H9 (cell line): ENCODE data around the gene MGAT4A. TPM values are rescaled to one million over a fixed set of nuclear protein-coding genes. Genes with fewer than 3 reads are reported as not detected.

Source experiments
- DNase-seq: peaks from one replicate; pipeline ENCODE4 v3.0.0-alpha.2; 2017
- H2AFZ ChIP-seq: one replicate; pipeline ENCODE4 v1.6.1; 2013; ENCODE audit warnings: mild to moderate bottlenecking, low read length, control low read depth, moderate library complexity
- H2AK5ac ChIP-seq: 2 replicates; pipeline ENCODE4 v1.6.1; 2013; ENCODE audit warnings: low read length, control low read depth, mixed read lengths; ENCODE audit not compliant: insufficient read length
- H2BK120ac ChIP-seq: one replicate; pipeline ENCODE4 v1.6.1; 2013; ENCODE audit warnings: low read depth, mild to moderate bottlenecking, low read length, control low read depth, inconsistent platforms; ENCODE audit not compliant: poor library complexity, severe bottlenecking
- H2BK12ac ChIP-seq: 2 replicates; pipeline ENCODE4 v1.6.1; 2013; ENCODE audit warnings: low read length, control low read depth, mixed read lengths, low read depth; ENCODE audit not compliant: insufficient read length
- H2BK15ac ChIP-seq: 2 replicates; pipeline ENCODE4 v1.6.1; 2013; ENCODE audit warnings: low read depth, low read length, control low read depth
- H2BK20ac ChIP-seq: one replicate; pipeline ENCODE4 v1.6.1; 2013; ENCODE audit warnings: low read depth, mild to moderate bottlenecking, low read length, control low read depth, inconsistent platforms; ENCODE audit not compliant: poor library complexity, severe bottlenecking
- H2BK5ac ChIP-seq: 2 replicates; pipeline ENCODE4 v1.6.1; 2013; ENCODE audit warnings: low read length, control low read depth, mixed read lengths; ENCODE audit not compliant: insufficient read length
- H3K14ac ChIP-seq: 2 replicates; pipeline ENCODE4 v1.6.1; 2013; ENCODE audit warnings: low read length, control low read depth; ENCODE audit not compliant: insufficient read depth
- H3K18ac ChIP-seq: 2 replicates; pipeline ENCODE4 v1.6.1; 2013; ENCODE audit warnings: low read depth, mild to moderate bottlenecking, mixed read lengths, low read length, control low read depth; ENCODE audit not compliant: insufficient read length
- H3K23ac ChIP-seq: 2 replicates; pipeline ENCODE4 v1.6.1; 2013; ENCODE audit warnings: low read length, control low read depth, mixed read lengths, low read depth; ENCODE audit not compliant: insufficient read length
- H3K23me2 ChIP-seq: 2 replicates; pipeline ENCODE4 v1.6.1; 2013; ENCODE audit warnings: low read depth, mild to moderate bottlenecking, mixed read lengths, low read length, control low read depth; ENCODE audit not compliant: insufficient read length, poor library complexity, severe bottlenecking
- H3K27ac ChIP-seq: 2 replicates; pipeline ENCODE4 v1.5.1; 2013; ENCODE audit warnings: low read length, control low read depth, mixed read lengths, low read depth; ENCODE audit not compliant: insufficient read length
- H3K27me3 ChIP-seq: 2 replicates; pipeline ENCODE4 v1.6.1; 2013; ENCODE audit warnings: low read length, control low read depth, inconsistent platforms; ENCODE audit not compliant: insufficient read depth
- H3K4ac ChIP-seq: 2 replicates; pipeline ENCODE4 v1.6.1; 2013; ENCODE audit warnings: low read depth, mild to moderate bottlenecking, control low read depth, inconsistent platforms, low read length, moderate library complexity
- H3K4me1 ChIP-seq: 2 replicates; pipeline ENCODE4 v1.6.1; 2013; ENCODE audit warnings: low read length, control low read depth, inconsistent platforms; ENCODE audit not compliant: insufficient read depth
- H3K4me2 ChIP-seq: 2 replicates; pipeline ENCODE4 v1.6.1; 2013; ENCODE audit warnings: low read length, control low read depth, mixed read lengths; ENCODE audit not compliant: insufficient read length, insufficient read depth
- H3K56ac ChIP-seq: 2 replicates; pipeline ENCODE4 v1.6.1; 2013; ENCODE audit warnings: low read depth, mild to moderate bottlenecking, mixed read lengths, low read length, control low read depth; ENCODE audit not compliant: insufficient read length
- H3K79me1 ChIP-seq: 2 replicates; pipeline ENCODE4 v1.6.1; 2013; ENCODE audit warnings: low read depth, mild to moderate bottlenecking, moderate library complexity, low read length, control low read depth, inconsistent platforms; ENCODE audit not compliant: insufficient read depth, poor library complexity, severe bottlenecking
- H3K79me2 ChIP-seq: 2 replicates; pipeline ENCODE4 v1.6.1; 2013; ENCODE audit warnings: low read length, control low read depth, inconsistent platforms; ENCODE audit not compliant: insufficient read depth
- H3K9ac ChIP-seq: 2 replicates; pipeline ENCODE4 v1.6.1; 2013; ENCODE audit warnings: low read length, control low read depth, mixed read lengths; ENCODE audit not compliant: insufficient read length; ENCODE audit errors: extremely low read depth
- H3K9me3 ChIP-seq: one replicate; pipeline ENCODE4 v1.6.1; 2013; ENCODE audit warnings: low read depth, low read length, inconsistent platforms; ENCODE audit not compliant: control insufficient read depth
- H3T11ph ChIP-seq: one replicate; pipeline ENCODE4 v1.6.1; 2013; ENCODE audit warnings: mild to moderate bottlenecking, low read length, control low read depth, inconsistent platforms
- H4K20me1 ChIP-seq: one replicate; pipeline ENCODE4 v1.6.1; 2013; ENCODE audit not compliant: control insufficient read depth, insufficient read length, insufficient read depth
- H4K5ac ChIP-seq: 2 replicates; pipeline ENCODE4 v1.6.1; 2013; ENCODE audit warnings: low read depth, mild to moderate bottlenecking, mixed read lengths, low read length, control low read depth; ENCODE audit not compliant: insufficient read length
- H4K8ac ChIP-seq: replicated peaks from 2 replicates; pipeline ENCODE4 v1.6.1; 2013; ENCODE audit warnings: low read length, control low read depth, mixed read lengths, low read depth; ENCODE audit not compliant: insufficient read length
- H4K91ac ChIP-seq: 2 replicates; pipeline ENCODE4 v1.6.1; 2013; ENCODE audit warnings: low read depth, mild to moderate bottlenecking, moderate library complexity, mixed read lengths, low read length, control low read depth; ENCODE audit not compliant: insufficient read length
- H3K27ac Mint-ChIP-seq, 3 experiments: 2 replicates in 2 of 3; 3 replicates in 1 of 3; pipeline ENCODE4 v1.8.0; 2020 to 2021; ENCODE audit warnings: mixed read lengths in 3 of 3, mild to moderate bottlenecking in 1 of 3, moderate library complexity in 1 of 3
- H3K27me3 Mint-ChIP-seq: 2 replicates; pipeline ENCODE4 v1.8.0; 2021; ENCODE audit warnings: low read depth, mild to moderate bottlenecking, moderate library complexity, mixed read lengths
- H3K36me3 Mint-ChIP-seq, 3 experiments: 2 replicates in 2 of 3; 3 replicates in 1 of 3; pipeline ENCODE4 v1.8.0; 2020 to 2021; ENCODE audit warnings: low read depth in 3 of 3, mixed read lengths in 3 of 3; ENCODE audit not compliant: insufficient read depth in 1 of 3
- H3K4me1 Mint-ChIP-seq, 2 experiments: 2 replicates each; pipeline ENCODE4 v1.8.0; 2020; ENCODE audit warnings: mixed read lengths in 2 of 2
- H3K4me3 Mint-ChIP-seq, 2 experiments: 2 replicates in 1 of 2; 3 replicates in 1 of 2; pipeline ENCODE4 v1.8.0; 2020 to 2021; ENCODE audit warnings: mild to moderate bottlenecking in 2 of 2, mixed read lengths in 2 of 2, moderate library complexity in 1 of 2
- H3K9me3 Mint-ChIP-seq, 2 experiments: 2 replicates in 1 of 2; 3 replicates in 1 of 2; pipeline ENCODE4 v1.8.0; 2020; ENCODE audit warnings: mild to moderate bottlenecking in 2 of 2, mixed read lengths in 2 of 2, moderate library complexity in 1 of 2
- WGBS: extraction: QIAGEN DNeasy Blood & Tissue Kit; methylation state at CpG from one replicate; pipeline ENCODE4 v1.1.7; 2013; ENCODE audit warnings: missing lambda C conversion rate, low lambda C conversion rate, mixed read lengths; ENCODE audit not compliant: insufficient read length; ENCODE audit errors: extremely low coverage; 5-methylcytosine and 5-hydroxymethylcytosine counted together
- total RNA-seq: library from RNA; stranded (reverse); gene quantifications from 2 replicates; pipeline ENCODE4 v1.2.1, GENCODE V29; 2021
- TF ChIP-seq, protein P1 (sequence below): fragments of 200-600 bp; sonication (generic); conservative IDR thresholded peaks from 3 replicates; pipeline ENCODE4 v1.8.0; 2021; ENCODE audit warnings: antibody characterized with exemption, mild to moderate bottlenecking

Gene MGAT4A
- total RNA-seq, 1 experiment from 2014 or later: 3.5 TPM

DNA sequence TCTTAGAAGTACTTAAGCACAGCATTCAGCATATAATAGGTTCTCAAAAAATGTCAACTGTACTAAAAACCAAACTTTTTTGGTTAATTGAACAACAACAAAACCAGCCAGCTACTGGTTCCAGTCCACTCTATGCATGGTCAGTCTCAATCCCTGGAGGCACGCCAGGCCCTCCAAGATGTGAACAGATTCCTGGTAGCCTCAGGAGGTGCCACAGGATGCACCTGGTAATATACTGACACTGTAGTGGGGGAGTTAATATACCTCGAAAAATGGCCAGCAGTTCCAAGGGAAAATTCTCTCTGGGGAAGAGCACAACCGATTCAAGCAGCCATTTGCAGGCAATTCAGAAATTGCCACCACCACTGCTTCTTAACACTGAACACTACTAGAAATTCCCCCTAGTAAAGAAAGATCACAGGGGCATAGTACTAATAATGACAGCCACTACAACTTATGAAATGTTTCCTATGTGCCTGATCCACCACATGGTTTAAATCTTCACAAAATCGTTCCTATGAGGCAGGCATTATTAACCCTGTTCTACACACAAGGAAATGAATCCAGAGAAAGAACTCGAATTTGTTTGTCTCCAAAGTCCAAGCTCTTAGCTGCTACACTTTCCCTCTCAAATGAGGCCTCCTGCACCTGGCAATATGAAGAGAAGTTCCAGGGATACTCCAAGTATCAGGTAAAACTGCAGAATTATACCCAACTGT is 3.4 kb downstream of the MGAT4A start:
- Histone ChIP-seq H3K14ac (no peak overlapping the region), H2BK120ac (no peak overlapping the region), H3K56ac (no peak overlapping the region), H3K4ac (no peak overlapping the region), H3K9me3 (no peaks in the 10 kb centered on the region), H2BK12ac (no peak overlapping the region), H3K4me2 (no peak overlapping the region), H2BK5ac (no peak overlapping the region), H2AFZ (no peak overlapping the region), H2BK15ac (no peak overlapping the region), H3K18ac (no peak overlapping the region), H4K8ac (no peak overlapping the region), H3K27ac (no peak overlapping the region), H3K9ac (no peak overlapping the region), H3K23me2 (peaks cover 4% of the 10 kb centered on the region), H3K23ac (no peak overlapping the region), H3K27me3 (peaks cover 13% of the 10 kb centered on the region; the same call in 1 of the 2 replicates), H4K91ac (no peak overlapping the region), H3K4me1 (no peaks in the 10 kb centered on the region), H3K79me2 (no peaks in the 10 kb centered on the region), H4K20me1 (no peaks in the 10 kb centered on the region), H4K5ac (no peak overlapping the region), H3T11ph (no peak overlapping the region), H2AK5ac (no peak overlapping the region), H3K79me1 (no peaks in the 10 kb centered on the region), H2BK20ac (no peak overlapping the region)
- peaks cover 0 to 1% (median 0%) of the 10 kb centered on the region in 3 experiments; a peak in 2 of 7 replicates for H3K36me3 Mint-ChIP-seq
- peaks cover 1 to 3% of the 10 kb centered on the region in 2 experiments; a peak in 2 of 5 replicates for H3K9me3 Mint-ChIP-seq
- peaks cover 44% of the 10 kb centered on the region for H3K27me3 Mint-ChIP-seq
- DNase-seq: no peak
- H3K4me1 Mint-ChIP-seq: peaks cover 11 to 18% of the 10 kb centered on the region in 2 experiments
- WGBS: no CpG with 5 or more reads among the region's 5 CpGs
- TF ChIP-seq, protein P1, sequence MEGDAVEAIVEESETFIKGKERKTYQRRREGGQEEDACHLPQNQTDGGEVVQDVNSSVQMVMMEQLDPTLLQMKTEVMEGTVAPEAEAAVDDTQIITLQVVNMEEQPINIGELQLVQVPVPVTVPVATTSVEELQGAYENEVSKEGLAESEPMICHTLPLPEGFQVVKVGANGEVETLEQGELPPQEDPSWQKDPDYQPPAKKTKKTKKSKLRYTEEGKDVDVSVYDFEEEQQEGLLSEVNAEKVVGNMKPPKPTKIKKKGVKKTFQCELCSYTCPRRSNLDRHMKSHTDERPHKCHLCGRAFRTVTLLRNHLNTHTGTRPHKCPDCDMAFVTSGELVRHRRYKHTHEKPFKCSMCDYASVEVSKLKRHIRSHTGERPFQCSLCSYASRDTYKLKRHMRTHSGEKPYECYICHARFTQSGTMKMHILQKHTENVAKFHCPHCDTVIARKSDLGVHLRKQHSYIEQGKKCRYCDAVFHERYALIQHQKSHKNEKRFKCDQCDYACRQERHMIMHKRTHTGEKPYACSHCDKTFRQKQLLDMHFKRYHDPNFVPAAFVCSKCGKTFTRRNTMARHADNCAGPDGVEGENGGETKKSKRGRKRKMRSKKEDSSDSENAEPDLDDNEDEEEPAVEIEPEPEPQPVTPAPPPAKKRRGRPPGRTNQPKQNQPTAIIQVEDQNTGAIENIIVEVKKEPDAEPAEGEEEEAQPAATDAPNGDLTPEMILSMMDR: no peak
- no peak overlapping the region for H3K4me3 Mint-ChIP-seq
- no peak overlapping the region for H3K27ac Mint-ChIP-seq
